ENCODE results near the gene MRPL48.

The MRPL48 gene

DNA sequence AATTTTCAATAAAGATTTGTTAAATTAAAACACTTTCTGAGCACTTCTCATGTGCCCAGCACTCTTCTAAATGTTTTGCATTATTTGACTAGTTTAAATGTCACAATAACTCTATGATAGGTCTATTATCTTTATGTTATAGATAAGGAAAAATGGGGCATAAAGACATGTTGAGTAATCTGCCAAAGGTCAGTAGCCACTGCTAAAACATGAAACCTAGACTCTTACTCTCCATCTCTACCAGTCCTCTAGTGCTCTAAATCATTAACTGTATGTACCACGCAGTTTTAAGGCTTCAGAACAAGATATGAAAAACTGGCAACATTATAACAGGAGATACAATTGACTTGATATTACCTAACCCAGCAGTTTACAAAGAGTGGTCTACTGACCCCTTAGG, 33.7 kb upstream of the MRPL48 start:
- no peak for TF ChIP-seq EZH2phosphoT487 (conservative IDR thresholded peaks at IDR 0.05; ENCODE audit: low read length)
- TF ChIP-seq, protein P1, sequence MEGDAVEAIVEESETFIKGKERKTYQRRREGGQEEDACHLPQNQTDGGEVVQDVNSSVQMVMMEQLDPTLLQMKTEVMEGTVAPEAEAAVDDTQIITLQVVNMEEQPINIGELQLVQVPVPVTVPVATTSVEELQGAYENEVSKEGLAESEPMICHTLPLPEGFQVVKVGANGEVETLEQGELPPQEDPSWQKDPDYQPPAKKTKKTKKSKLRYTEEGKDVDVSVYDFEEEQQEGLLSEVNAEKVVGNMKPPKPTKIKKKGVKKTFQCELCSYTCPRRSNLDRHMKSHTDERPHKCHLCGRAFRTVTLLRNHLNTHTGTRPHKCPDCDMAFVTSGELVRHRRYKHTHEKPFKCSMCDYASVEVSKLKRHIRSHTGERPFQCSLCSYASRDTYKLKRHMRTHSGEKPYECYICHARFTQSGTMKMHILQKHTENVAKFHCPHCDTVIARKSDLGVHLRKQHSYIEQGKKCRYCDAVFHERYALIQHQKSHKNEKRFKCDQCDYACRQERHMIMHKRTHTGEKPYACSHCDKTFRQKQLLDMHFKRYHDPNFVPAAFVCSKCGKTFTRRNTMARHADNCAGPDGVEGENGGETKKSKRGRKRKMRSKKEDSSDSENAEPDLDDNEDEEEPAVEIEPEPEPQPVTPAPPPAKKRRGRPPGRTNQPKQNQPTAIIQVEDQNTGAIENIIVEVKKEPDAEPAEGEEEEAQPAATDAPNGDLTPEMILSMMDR (IDR thresholded peaks at IDR 0.05; ENCODE audit: insufficient read depth, low read length, poor library complexity, severe bottlenecking), result no peak
- H3F3A ChIP-seq (ENCODE audit: insufficient read depth), result peaks cover 10% of the 10 kb centered on the region; the same call in 1 of the 2 replicates
- peaks cover 86% of the 10 kb centered on the region for H3K79me2 ChIP-seq (ENCODE audit: insufficient read depth, low read length)
- H3K9me2 ChIP-seq (replicated peaks; ENCODE audit: insufficient read depth, low read length), result no peaks in the 10 kb centered on the region
- H3K9me3 ChIP-seq (ENCODE audit: insufficient read depth, low read length), result no peaks in the 10 kb centered on the region
- H3K27me3 ChIP-seq (ENCODE audit: low read length), result no peaks in the 10 kb centered on the region
- H3K36me3 ChIP-seq (ENCODE audit: low read length), result no peaks in the 10 kb centered on the region
- no peak overlapping the region for H2AFZ ChIP-seq (ENCODE audit: low read depth, low read length, severe bottlenecking)
- no peak overlapping the region for H3K4me2 ChIP-seq (ENCODE audit: low read depth, low read length, poor library complexity, severe bottlenecking)
- no peak overlapping the region for H3K27ac ChIP-seq (ENCODE audit: low read depth, low read length)
- no peak overlapping the region for H3K4me3 ChIP-seq (ENCODE audit: insufficient read depth, low read length, poor library complexity, severe bottlenecking)
- H4K20me1 ChIP-seq (ENCODE audit: low read depth, low read length), result 0 out of 2 replicates have a peak, but pooled peaks cover 8% of the 10 kb centered on the region
- H3K9ac ChIP-seq (ENCODE audit: low read length), result no peak overlapping the region

DNA sequence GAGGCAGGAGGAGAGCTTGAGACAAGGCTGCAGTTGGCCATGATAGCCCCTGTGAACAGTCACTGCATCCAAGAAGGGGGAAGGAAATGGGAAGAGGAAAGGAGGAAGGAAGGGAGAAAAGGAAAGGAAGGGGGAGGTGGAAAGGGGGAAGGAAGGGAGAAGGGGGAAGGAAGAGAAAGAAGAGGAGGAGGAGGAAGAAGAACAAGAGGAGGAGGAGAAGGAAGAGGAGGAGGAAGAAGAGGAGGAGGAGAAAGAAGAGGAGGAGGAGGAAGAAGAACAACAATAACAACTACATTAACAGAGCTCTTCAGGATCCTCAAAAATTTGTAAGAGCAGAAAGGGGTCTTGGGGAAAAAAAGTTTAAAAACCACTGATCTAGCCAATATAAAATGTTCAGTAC, 32.0 kb upstream of the MRPL48 start:
- Histone ChIP-seq H3F3A (ENCODE audit: insufficient read depth) (peaks cover 11% of the 10 kb centered on the region; the same call in 1 of the 2 replicates), H3K79me2 (ENCODE audit: insufficient read depth, low read length) (peaks cover 86% of the 10 kb centered on the region), H3K9ac (ENCODE audit: low read length) (no peak overlapping the region), H3K4me3 (ENCODE audit: insufficient read depth, low read length, poor library complexity, severe bottlenecking) (no peak overlapping the region), H4K20me1 (ENCODE audit: low read depth, low read length) (peaks cover 14% of the 10 kb centered on the region; the same call in 1 of the 2 replicates), H3K36me3 (ENCODE audit: low read length) (no peaks in the 10 kb centered on the region), H2AFZ (ENCODE audit: low read depth, low read length, severe bottlenecking) (no peak overlapping the region), H3K9me2 (replicated peaks; ENCODE audit: insufficient read depth, low read length) (no peaks in the 10 kb centered on the region), H3K4me2 (ENCODE audit: low read depth, low read length, poor library complexity, severe bottlenecking) (no peak overlapping the region), H3K27ac (ENCODE audit: low read depth, low read length) (no peak overlapping the region), H3K27me3 (ENCODE audit: low read length) (no peaks in the 10 kb centered on the region), H3K9me3 (ENCODE audit: insufficient read depth, low read length) (no peaks in the 10 kb centered on the region)
- TF ChIP-seq, protein P1 (IDR thresholded peaks at IDR 0.05; ENCODE audit: insufficient read depth, low read length, poor library complexity, severe bottlenecking), result no peak
- no peak for TF ChIP-seq EZH2phosphoT487 (conservative IDR thresholded peaks at IDR 0.05; ENCODE audit: low read length)

- H3K27me3 ChIP-seq (ENCODE audit: low read length), result no peaks in the 10 kb centered on the region
- H3K27ac ChIP-seq (ENCODE audit: low read depth, low read length), result no peak overlapping the region
- peaks cover 17% of the 10 kb centered on the region for H3F3A ChIP-seq (ENCODE audit: insufficient read depth)
- no peak overlapping the region for H3K9ac ChIP-seq (ENCODE audit: low read length)
- no peak overlapping the region for H3K4me2 ChIP-seq (ENCODE audit: low read depth, low read length, poor library complexity, severe bottlenecking)
- H3K36me3 ChIP-seq (ENCODE audit: low read length), result no peaks in the 10 kb centered on the region
- TF ChIP-seq, protein P1 (IDR thresholded peaks at IDR 0.05; ENCODE audit: insufficient read depth, low read length, poor library complexity, severe bottlenecking), result no peak
- no peak for TF ChIP-seq EZH2phosphoT487 (conservative IDR thresholded peaks at IDR 0.05; ENCODE audit: low read length)
- peaks cover 14% of the 10 kb centered on the region; the same call in 1 of the 2 replicates for H4K20me1 ChIP-seq (ENCODE audit: low read depth, low read length)
- no peaks in the 10 kb centered on the region for H3K9me3 ChIP-seq (ENCODE audit: insufficient read depth, low read length)
- peaks cover 67% of the 10 kb centered on the region for H3K79me2 ChIP-seq (ENCODE audit: insufficient read depth, low read length)
- H3K9me2 ChIP-seq (replicated peaks; ENCODE audit: insufficient read depth, low read length), result no peaks in the 10 kb centered on the region
- H2AFZ ChIP-seq (ENCODE audit: low read depth, low read length, severe bottlenecking), result no peak overlapping the region
- H3K4me3 ChIP-seq (ENCODE audit: insufficient read depth, low read length, poor library complexity, severe bottlenecking), result no peak overlapping the region
These were observed 30.1 kb upstream of the MRPL48 start for GRCh38 chr11:73757598-73757997.
